GM19035 (cell line): ENCODE results near the gene PAK5.

Experiments
- ATAC-seq: cut with Tn5 transposase; IDR thresholded peaks from one replicate; pipeline ENCODE4 v1.9.1; 2021; ENCODE audit not compliant: unreplicated experiment

PAK5 gene

DNA sequence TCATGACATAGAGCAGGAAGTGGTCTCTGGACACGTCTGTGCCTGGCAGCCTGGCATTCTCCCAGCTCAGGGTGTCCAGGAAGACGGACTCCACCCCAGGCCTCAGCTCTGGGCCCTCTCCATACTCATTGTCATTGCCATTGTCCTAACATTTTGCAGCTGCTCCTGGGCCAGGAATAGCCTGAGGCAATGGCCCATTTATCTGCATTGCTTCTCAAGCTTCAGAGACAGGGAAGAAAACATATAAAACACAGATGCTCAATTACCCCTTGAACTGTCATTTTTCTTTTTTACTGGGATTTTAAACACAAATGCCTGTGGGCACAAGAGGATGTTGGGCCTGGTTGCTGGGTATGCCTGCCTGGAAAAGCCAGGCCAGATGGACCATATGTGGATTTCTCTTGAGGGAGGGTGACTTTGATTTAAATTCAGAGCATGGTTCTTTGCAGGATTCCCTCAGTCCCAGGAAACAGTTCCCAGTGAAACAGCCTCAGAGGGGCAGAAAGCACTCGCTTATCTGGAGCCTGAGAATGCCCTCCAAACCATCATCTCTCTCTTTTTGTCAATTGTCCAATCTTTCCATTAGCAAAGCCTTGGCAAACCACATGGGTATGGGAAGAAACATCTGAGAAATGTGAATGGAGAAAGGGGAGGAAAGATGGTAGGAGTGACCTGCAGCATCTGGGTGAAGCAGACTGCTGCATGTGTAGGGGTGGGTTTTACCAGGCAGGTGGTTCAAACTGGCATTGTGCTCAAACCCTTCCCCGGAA lies 306.6 kb downstream of the PAK5 start:
- no peak for ATAC-seq

DNA sequence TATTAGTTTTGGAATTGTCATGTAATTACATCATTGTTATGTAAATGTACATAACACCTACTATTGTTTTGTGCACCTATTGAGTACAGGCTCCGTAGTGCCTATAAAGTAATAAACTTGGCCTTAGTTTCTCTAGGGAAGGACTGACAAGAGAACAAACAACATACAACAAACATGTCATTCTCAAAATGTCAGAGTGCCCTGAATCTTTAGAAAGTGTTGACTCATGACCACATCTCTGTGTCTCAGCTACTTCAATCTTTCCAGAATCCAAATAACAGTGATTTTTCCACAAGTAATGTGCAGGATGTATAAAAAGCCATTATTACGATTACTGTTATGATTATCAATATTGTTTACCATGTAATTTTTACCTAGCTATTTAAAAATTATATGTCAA lies 307.3 kb downstream of the PAK5 start:
- no peak for ATAC-seq

DNA sequence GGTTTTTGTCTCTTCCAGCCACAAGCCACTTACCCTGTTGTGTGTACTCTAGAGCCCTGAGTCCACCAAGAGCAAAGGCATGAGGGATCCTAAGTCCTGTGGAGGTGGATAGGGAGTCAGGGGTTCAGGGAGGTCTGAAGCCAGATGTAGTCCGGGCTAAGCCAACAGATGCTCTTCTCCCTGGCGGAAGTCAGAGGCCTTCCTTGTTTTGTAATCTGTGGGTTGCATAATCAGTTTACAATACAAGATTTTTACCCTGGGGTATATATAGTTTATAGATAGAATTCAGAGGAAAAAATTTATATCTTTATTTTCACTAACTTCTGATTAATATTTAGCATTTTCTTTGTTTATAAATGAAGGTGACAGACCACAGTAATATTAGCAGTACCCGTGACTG lies 315.2 kb downstream of the PAK5 start:
- no peak for ATAC-seq

DNA sequence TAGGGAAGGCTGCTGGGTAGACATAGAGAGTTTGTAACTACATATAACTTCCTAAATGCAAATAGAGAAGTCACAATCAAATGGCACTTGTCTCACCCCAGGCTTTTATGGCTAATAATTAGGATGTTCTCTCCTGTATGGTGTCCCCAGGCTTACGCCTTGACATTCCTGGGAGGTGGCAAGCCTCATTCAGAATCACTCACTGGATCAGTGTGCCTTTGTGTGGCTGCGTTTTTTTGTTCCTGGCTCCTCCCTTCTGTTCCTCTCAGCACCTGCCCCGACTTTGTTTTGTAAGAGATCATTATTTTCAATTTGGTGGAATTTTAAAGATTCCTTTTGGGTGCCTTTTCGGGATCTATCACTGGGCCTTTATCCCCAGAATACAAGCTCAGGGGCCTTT lies 318.8 kb downstream of the PAK5 start:
- ATAC-seq, result no peak

DNA sequence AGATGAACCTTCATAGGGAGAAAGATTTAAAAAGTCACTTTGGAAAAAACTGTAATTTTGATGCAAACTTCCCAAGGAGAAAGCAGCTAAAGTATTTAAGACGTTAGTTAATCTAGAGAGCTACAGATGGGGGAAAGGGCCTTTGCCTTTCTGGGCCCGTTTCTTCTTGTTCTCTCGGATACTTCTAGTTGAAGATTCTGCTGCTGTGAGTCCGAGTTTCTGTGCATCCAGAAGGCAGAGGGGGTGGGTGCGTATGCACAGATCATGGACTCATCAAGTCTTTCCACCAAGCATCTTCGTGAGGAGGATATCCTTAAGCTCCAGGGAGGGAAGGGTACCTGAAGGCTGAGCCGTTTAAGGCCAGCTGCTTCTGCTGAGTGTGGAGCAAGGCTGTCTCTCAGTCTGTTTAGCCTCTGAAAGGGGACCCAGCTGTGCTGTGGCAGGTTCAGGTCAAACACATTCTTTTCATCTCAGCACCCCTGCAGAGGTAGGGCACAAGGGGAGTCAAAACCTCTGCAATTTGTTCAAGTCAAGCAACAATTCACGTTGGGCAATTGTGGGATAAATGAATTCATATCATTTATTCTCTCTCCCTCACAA lies 320.2 kb downstream of the PAK5 start:
- no peak for ATAC-seq

DNA sequence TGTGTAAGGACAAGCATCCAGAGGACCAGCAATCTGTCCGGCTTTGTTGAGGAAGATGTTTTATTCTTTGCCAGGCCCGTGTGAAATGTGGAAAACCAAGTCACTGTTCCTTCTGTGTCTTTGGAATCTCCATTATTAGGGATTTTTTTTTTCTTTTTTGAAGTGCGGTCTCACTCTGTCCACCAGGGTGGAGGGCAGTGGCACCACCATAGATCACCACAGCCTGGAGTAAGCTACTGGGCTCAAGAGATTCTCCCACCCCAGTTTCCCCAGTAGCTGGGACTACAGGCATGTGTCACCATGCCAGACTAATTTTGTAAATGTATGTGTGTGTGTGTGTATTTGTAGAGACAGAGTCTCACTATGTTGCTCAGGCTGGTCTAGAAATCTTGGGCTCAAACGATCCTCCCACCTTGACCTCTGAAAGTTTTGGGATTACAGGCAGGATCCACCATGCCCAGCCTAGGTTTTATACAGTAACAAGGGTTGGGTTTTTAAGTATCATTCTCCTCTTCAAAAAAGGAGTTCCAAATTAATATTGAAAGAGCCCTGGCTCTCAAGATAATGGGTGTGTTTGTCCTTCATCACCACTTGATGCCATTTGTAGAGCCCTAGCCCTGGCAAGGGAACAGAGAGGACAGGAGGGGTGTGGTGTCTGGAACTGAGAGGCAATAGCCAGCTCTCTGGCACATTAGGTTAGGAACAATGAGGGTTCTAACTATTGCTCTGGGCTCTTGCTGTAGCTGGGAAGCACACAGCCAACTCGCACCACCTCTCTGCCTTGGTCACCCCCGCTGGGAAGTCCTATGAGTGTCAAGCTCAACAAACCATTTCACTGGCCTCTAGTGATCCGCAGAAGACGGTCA lies 321.3 kb downstream of the PAK5 start:
- no peak for ATAC-seq

DNA sequence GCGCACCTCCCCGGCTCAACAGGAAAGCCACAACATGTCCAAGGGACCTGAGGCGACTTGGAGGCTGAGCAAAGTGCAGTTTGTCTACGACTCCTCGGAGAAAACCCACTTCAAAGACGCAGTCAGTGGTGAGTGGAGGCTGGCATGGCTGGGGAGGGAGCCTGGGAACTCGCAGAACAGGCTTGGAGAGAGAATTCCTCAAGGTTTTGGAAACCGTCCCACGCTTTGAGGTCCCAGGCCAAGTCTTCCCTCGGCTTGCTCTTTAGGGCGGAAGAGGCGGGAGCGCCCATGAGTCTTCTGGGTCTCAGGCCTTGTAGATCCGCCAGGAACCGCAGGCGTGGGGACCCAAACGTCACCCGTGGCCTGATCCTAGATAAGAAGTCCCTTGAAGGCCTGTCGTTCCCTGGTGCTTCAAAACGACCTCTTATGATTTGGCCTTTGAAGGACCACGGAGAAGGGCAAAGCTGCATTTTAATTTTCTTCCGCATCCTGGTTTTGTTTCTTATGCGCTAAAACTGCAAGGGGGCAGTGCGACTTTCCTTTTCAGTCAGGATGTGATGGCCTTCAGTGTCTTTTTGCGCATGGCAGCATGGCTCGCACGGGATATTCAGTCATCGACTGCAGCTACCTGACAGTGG lies 322.5 kb downstream of the PAK5 start:
- ATAC-seq, result no peak

DNA sequence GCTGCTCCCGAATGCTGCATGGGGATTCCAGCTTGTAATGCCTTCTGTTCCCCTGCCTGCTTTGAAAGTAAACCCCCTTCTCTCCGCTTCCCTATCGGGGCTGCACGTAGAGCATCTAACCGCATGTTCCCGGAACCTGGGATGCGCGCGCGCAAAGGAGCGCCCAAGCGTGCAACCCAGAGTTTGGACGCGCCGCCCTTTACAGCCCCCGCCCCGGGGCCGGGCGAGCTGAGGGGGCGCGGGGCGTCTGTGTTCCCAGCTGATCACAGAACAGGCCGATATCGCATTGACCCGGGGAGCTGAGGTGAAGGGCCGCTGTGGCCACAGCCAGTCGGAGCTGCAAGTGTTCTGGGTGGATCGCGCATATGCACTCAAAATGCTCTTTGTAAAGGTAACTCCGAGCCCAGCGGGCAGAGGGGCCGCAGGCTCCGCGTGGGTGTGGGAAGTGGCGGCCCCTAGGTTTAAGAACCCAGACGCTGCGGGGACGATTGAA lies 323.1 kb downstream of the PAK5 start:
- ATAC-seq, result no peak

DNA sequence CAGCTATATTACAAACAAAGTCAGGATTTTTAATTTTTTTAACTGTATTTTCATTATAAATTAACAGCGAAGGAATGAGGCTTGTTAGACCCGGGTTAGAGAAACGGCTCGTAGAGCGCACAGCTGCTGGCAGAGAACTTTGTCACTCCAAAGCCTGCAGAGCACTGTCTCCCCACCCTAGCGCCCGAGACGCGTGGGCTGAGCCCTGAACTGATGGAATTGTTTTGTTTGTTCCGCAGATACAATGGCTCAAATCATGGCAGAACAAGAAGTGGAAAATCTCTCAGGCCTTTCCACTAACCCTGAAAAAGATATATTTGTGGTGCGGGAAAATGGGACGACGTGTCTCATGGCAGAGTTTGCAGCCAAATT lies 323.7 kb downstream of the PAK5 start:
- ATAC-seq, result no peak

DNA sequence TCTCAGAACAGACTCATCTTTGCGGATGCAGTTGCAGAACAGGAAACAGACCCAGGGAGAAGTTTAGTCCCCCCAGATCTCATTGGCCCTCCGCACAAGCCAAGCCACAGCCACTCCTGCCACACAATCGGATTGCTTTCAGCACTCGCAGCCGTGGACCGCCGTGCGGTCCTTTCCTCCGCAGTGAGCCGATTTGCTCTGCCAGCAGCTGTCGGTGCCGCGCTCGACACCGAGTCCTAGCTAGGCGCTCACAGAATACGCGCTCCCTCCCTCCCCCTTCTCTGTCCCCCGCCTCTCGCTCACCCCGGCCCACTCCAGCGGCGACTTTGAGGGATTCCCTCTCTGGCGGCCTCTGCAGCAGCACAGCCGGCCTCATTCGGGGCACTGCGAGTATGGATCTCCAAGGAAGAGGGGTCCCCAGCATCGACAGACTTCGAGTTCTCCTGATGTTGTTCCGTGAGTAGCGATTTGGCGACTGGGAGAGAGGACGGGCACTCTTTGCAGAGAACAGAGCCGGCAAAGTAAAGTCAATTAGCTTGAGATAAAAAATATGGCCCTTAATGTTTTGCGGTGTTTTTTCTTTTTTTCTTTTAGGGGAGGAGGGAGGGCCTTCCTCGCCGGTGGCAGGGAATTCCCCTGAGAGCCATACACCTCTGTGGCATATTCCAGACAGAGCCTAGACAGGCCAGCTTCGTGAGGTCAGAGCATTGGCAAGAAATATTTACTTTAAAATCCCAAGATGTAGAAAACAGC lies 324.2 kb downstream of the PAK5 start, which contains the start of gene LAMP5:
Gene LAMP5 (plus strand): TSS at position 130 of the 753 bp plus-strand sequence. CDS start 263 bp downstream, at position 393.
- no peak for ATAC-seq

DNA sequence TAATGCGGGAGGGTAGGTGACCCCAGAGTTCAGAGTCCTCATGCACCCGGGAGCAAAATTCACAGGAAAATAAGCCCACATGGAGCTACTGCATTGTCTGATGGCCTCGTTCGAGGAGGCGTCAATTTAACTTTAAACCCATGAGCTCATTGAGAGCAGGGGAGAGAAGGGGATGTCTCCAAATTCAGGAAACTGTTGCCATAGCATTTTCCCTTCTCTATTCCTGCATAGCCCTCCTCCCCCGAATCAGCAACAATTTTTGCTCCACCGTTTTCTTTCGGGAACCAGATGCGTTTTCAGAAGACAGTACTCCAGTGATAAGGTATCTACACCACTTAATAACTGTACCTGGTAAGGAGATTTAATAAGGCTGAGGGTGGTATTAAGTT lies 324.8 kb downstream of the PAK5 start:
- no peak for ATAC-seq

DNA sequence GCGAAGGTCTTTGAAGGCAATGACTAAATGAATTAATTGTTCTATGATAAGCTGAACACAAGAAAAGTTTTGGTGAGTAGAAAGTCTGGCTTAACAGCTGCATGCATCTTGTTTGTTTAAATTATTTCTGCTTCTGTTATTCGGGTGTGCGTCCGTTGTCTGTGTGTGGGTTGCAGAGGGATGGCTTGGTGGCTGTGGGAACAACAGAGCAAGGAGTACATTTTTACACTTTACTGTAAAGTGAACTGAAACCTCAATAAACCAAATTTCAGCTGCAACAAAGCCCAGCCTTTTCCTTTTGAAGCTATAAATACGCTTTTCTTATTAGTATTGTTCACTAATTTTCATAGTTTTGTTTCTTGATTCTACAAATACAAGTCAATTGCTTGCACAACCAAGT lies 328.0 kb downstream of the PAK5 start:
- ATAC-seq, result no peak

DNA sequence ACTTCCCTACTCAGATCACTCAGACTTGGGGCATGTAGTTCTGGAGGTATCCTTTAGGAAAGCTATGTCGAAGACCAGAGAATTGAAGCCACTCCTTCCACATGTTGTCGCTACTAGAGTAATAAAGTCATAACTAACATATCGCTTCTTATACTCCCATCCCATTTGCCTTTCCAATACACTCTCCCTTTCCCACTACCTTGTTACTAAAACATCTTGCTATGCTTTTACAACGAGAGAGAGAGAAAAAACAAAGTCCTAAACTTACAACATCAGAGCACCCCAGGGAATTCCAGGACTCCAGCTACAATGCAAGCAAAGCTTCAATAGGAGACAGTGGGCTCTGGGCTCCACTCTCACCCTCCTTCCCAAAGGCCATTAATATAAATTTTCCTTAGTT lies 329.6 kb downstream of the PAK5 start:
- ATAC-seq, result no peak

DNA sequence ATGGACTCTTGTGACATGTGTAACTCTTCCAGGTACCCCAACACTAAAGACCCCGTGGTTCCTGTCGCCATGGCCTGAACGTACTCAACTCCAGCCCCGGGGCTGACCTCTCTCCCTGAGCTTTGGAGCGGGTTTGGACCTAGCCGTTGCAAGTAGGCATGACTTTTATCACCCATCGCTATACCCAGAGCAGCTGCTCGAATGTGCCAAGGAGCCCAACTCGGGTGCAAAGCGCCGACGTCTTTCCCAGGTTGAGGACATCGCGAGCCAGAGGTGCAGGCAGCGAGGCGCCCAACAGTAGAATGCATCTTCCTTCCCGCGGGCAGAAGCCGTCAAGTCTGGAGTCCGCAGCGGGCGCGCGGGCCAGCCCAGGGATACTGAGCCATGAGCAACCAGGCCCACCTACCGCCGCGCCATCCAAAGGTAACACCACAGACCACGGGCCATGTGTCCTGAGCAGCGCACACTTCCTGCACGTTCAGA lies 330.1 kb downstream of the PAK5 start:
- ATAC-seq, result no peak

DNA sequence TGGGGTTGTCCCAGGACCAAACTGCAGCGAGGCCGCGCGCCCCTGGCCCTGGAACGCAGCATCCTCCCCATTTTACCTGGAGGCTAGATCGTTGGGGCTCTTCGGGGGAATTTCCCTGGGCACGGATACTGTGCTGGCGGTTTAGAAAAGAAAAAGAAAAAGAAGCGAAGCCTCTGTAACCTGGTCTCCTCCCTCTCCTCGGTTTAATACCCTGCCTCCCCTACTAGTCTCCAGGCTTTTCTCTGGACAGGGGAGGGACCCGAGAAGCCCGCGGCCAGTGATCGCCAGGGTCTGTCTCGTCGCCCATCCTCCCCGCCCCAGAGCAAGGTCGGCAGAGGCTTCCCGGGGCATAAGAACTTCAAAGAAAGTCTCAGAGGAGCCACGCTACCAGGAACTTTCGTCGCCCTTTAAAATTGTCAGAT lies 330.6 kb downstream of the PAK5 start:
- ATAC-seq, result no peak

DNA sequence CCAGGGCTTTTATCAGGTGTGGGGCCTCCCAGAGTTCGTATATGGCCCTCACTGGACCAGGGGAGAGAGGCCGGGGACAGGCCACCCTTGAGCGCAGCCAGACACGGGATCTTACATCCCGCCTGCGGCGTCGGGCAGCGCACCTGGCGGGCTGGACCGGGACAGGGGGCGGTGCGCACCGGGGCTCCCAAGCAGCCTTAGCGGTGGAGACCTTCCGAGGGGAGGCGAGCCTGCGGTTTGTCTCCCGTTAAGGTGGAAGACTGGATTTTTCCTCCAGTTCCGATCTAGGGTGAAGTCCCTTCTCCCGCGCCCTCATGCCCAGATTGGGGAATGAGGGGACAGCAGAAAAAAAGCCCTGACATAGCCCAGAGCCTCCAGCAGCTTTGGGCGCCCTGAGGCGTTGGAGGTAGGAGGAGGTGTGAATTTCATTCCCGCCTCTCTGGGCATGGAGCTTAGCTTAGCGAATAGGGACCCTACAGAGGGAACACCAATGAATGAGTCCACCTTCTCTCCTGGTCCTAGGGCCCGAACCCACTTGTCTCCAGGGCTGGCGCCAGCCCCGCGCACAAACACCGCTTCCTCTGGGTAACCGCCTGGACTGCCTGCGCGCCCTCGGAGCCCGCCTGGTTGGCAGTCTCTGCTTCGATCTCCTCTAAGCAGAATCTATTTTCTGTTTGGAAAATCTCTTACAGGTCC lies 331.2 kb downstream of the PAK5 start:
- ATAC-seq, result no peak

DNA sequence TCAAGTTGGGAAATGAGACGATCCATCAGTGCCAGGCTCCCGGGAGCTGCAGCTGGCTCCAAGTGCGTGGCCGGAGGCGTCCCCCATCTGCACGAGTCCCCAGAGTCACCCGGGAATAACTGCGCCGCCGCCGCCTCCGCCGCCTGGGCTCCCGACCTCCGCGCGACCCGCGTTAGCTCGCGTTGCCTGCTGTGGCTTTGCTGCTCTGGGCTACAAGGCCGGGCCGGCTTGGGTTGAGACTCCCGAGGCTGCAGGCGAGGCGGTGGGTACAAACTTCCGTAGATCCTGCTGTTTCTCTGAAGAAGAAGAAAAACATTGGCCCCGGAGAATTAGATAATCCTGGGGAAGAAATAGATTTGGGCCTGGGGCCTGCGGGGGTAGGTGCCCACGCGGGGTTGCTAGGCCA lies 331.9 kb downstream of the PAK5 start:
- ATAC-seq, result no peak

DNA sequence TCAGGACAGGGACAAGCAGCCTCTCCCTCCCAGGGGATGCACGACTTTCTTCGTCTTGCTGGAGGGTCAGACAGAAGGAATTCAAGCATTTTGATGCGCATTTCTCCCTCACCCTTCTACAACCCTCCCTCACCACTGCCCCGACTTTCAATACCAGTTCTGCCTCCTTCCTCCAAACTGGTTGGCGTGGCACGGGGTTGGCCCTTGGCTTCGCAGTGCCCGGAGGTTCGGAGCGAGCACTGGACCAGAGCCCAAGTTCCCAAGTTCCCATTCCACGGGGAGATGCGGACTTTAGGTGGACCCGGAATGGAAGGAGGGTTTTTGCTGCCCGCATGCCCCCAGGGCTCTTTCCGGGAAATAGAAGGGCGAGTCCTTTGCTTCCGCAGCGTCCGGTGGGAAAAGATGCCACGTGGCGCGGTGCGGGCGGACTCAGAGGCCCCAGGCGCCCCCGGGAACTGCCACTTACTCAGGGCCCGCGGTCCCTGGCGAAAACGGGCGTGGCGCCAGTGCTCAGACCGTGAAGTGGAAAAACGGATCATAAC lies 332.5 kb downstream of the PAK5 start:
- no peak for ATAC-seq

DNA sequence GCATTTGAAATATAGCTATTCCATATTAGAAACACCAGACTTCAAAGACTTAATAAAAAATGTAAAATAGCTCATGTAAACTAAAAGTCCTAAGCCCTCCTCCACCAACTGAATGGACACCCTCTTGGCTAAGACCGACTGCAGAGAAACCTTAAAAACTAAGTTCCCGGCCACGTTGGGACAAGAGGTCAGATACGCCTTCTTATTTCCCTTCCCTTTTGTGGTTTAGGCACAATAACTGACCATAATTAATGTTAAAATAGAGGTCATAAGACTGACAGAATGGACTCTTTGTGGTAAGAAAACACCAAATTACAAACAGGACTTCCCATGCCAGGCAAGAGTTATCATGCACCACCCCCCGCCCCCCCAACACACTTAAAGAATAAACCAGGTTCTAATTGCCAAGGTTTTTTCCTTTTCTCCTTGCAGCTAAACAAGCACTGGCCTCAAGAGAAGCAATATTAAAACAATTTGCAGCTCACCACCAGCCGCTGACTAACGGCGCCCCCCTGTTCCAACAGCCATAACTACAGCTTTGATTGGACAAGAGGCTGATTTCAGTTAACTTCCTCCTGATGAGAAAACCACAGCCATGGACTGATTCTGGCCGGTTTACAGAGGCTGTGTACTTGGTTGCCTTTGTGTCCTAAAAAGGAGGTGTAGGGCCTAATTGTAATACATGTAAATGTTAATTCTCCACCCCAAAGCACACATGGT lies 335.2 kb downstream of the PAK5 start:
- ATAC-seq, result no peak
